Testis (tissue), 3 donors: ENCODE data around the gene ZNF540. TPM values are rescaled to one million over a fixed set of nuclear protein-coding genes. Genes with fewer than 3 reads are reported as not detected.

Experiments
- DNase-seq: peaks from one replicate; pipeline ENCODE4 v3.0.0-alpha.2; 2019
- H3K27ac ChIP-seq, 2 donors: fragments of 200-600 bp; sonication (generic); one replicate each; pipeline ENCODE4 v1.5.1; 2019
- H3K27me3 ChIP-seq: fragments of 200-600 bp; sonication (generic); one replicate; pipeline ENCODE4 v1.5.1; 2019
- H3K36me3 ChIP-seq: fragments of 200-600 bp; sonication (generic); one replicate; pipeline ENCODE4 v1.5.1; 2017; ENCODE audit warnings: low read depth; ENCODE audit errors: missing control alignments
- H3K4me1 ChIP-seq: fragments of 200-600 bp; sonication (generic); one replicate; pipeline ENCODE4 v1.5.1; 2019
- H3K4me3 ChIP-seq, 2 donors: fragments of 200-600 bp; sonication (generic); one replicate each; pipeline ENCODE4 v1.5.1; 2017 to 2019
- H3K9me3 ChIP-seq: fragments of 200-600 bp; sonication (generic); one replicate; pipeline ENCODE4 v1.5.1; 2017
- POLR2A ChIP-seq: fragments of 450-650 bp; IDR thresholded peaks from one replicate; pipeline ENCODE4 v1.6.1; 2017; ENCODE audit warnings: antibody characterized with exemption, mild to moderate bottlenecking, moderate library complexity
- WGBS, 2 donors: methylation state at CpG; one replicate each; pipeline ENCODE4 v1.1.5; 2018; 5-methylcytosine and 5-hydroxymethylcytosine counted together
- intact Hi-C: fragments of 100-400 bp; cut with DNase I; formaldehyde crosslinking; loops from one replicate; pipeline ENCODE4 v1.15.1; 2023; ENCODE audit warnings: low total_unique reads
- polyA plus RNA-seq: library from polyadenylated mRNA; stranded (reverse); fragments of 350-450 nt; fragmentation: Illumina TruSeq; extraction: RNeasy Lipid Tissue Mini Kit (QIAGEN cat#74804); gene quantifications from one replicate; pipeline ENCODE4 v1.2.3, GENCODE V29; 2014; ENCODE audit warnings: low read depth, low replicate concordance; ENCODE audit not compliant: insufficient read depth
- total RNA-seq, 2 donors: library from RNA; depleted of rRNA; stranded (reverse); fragments of >200 nt; gene quantifications; one replicate each; pipeline ENCODE4 v1.2.3, GENCODE V29; 2016
- TF ChIP-seq, protein P1 (sequence below), 3 experiments: fragments of 450-650 bp in 2 of 3; fragments of 200-600 bp in 1 of 3; sonication (generic) in 1 of 3; IDR thresholded peaks; one replicate each; pipeline ENCODE4 v1.5.1; 2016 to 2019; ENCODE audit warnings: antibody characterized with exemption in 3 of 3, mild to moderate bottlenecking in 2 of 3, moderate library complexity in 1 of 3

ZNF540 gene
- total and polyA plus RNA-seq, 3 donors from 2014 or later = 3.2 to 6.6 (median 5.0) TPM

GRCh38 chr19:37565370-37565669 lies 29.4 kb upstream of the ZNF540 start:
- Histone ChIP-seq H3K4me1 (no peaks in the 10 kb centered on the region), H3K9me3 (no peaks in the 10 kb centered on the region), H3K27ac (no peak overlapping the region), H3K27me3 (no peaks in the 10 kb centered on the region), H3K36me3 (no peaks in the 10 kb centered on the region), H3K4me3 (no peak overlapping the region)
- DNase-seq = no peak
- intact Hi-C loops = no loop called here
- TF ChIP-seq, protein P1, sequence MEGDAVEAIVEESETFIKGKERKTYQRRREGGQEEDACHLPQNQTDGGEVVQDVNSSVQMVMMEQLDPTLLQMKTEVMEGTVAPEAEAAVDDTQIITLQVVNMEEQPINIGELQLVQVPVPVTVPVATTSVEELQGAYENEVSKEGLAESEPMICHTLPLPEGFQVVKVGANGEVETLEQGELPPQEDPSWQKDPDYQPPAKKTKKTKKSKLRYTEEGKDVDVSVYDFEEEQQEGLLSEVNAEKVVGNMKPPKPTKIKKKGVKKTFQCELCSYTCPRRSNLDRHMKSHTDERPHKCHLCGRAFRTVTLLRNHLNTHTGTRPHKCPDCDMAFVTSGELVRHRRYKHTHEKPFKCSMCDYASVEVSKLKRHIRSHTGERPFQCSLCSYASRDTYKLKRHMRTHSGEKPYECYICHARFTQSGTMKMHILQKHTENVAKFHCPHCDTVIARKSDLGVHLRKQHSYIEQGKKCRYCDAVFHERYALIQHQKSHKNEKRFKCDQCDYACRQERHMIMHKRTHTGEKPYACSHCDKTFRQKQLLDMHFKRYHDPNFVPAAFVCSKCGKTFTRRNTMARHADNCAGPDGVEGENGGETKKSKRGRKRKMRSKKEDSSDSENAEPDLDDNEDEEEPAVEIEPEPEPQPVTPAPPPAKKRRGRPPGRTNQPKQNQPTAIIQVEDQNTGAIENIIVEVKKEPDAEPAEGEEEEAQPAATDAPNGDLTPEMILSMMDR (IDR thresholded peaks at IDR 0.05) = no peak
- no peak for TF ChIP-seq POLR2A

GRCh38 chr19:37572203-37572602 lies 22.5 kb upstream of the ZNF540 start:
- Histone ChIP-seq H3K27me3 (no peaks in the 10 kb centered on the region), H3K27ac (no peak overlapping the region), H3K9me3 (no peaks in the 10 kb centered on the region), H3K4me1 (no peaks in the 10 kb centered on the region), H3K36me3 (no peaks in the 10 kb centered on the region), H3K4me3 (no peak overlapping the region)
- intact Hi-C loops = no loop called here
- TF ChIP-seq, protein P1 (IDR thresholded peaks at IDR 0.05) = no peak
- TF ChIP-seq POLR2A = no peak
- DNase-seq = no peak

GRCh38 chr19:37583340-37583739 lies 11.3 kb upstream of the ZNF540 start:
- no peak for DNase-seq
- WGBS, 2 donors = 64 to 67% methylated on average over 2 of the region's 2 CpGs
- no peaks in the 10 kb centered on the region for H3K36me3 ChIP-seq
- intact Hi-C loops = no loop called here
- H3K4me3 ChIP-seq = no peak overlapping the region
- H3K4me1 ChIP-seq = no peaks in the 10 kb centered on the region
- H3K9me3 ChIP-seq = no peaks in the 10 kb centered on the region
- H3K27me3 ChIP-seq = no peaks in the 10 kb centered on the region
- TF ChIP-seq POLR2A = no peak
- TF ChIP-seq, protein P1 (IDR thresholded peaks at IDR 0.05) = no peak
- no peak overlapping the region for H3K27ac ChIP-seq

DNA sequence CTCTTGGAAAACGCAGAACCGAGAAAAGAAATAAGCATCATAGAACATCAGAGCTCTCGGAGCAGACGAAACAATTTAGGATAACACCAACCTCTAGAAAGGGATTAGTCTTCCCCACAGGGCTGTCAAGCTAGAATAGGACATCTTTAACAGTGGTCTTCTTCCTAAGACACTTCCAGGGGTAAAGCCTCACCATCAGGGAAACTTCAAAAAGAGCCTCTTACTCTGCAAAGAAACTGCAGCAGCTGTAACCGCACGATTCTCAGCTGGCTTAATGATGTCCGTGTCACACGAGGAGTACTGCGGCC lies 726 bp upstream of the ZNF540 start:
- no peak for DNase-seq
- TF ChIP-seq POLR2A = no peak
- TF ChIP-seq, protein P1 (IDR thresholded peaks at IDR 0.05) = no peak
- no peaks in the 10 kb centered on the region for H3K9me3 ChIP-seq
- no peaks in the 10 kb centered on the region for H3K36me3 ChIP-seq
- peaks cover 6% of the 10 kb centered on the region for H3K4me1 ChIP-seq
- no peaks in the 10 kb centered on the region for H3K27me3 ChIP-seq
- intact Hi-C loops = no loop called here
- peak overlapping the region; percentile 90 to 96 for H3K27ac ChIP-seq
- 2 to 4% methylated on average over 9 of the region's 9 CpGs for WGBS, 2 donors
- H3K4me3 ChIP-seq = peak overlapping the region; percentile 66 to 91

- Histone ChIP-seq H3K27me3 (no peaks in the 10 kb centered on the region), H3K36me3 (no peaks in the 10 kb centered on the region), H3K4me1 (peaks cover 6% of the 10 kb centered on the region), H3K9me3 (no peaks in the 10 kb centered on the region), H3K27ac (peak overlapping the region; percentile 90 to 96), H3K4me3 (peak overlapping the region; percentile 66 to 91)
- no peak for TF ChIP-seq POLR2A
- TF ChIP-seq, protein P1 (IDR thresholded peaks at IDR 0.05) = no peak
- WGBS, 2 donors = 0 to 1% methylated on average over 20 of the region's 20 CpGs
- intact Hi-C loops = no loop called here
- peak; percentile 74 for DNase-seq
Measured at GRCh38 chr19:37594982-37595382, 306 bp downstream of the ZNF540 start.
